GM21786 (cell line): ENCODE data around the gene FLNB.

Source experiments
- ATAC-seq: cut with Tn5 transposase; IDR thresholded peaks from one replicate; pipeline ENCODE4 v1.9.1; 2021; ENCODE audit not compliant: unreplicated experiment

The FLNB gene

GRCh38 chr3:58009026-58009748 lies 965 bp downstream of the FLNB start:
- ATAC-seq: no peak

- ATAC-seq: no peak
Observed at GRCh38 chr3:58009749-58010535, 1.7 kb downstream of the FLNB start.

- ATAC-seq: no peak
Observed at GRCh38 chr3:58010562-58010961, 2.3 kb downstream of the FLNB start.

- ATAC-seq: no peak
Observed at GRCh38 chr3:58011580-58011979, 3.4 kb downstream of the FLNB start.

- no peak for ATAC-seq
Observed at GRCh38 chr3:58012302-58012701, 4.1 kb downstream of the FLNB start.

GRCh38 chr3:58013099-58013498 lies 4.9 kb downstream of the FLNB start:
- no peak for ATAC-seq

- no peak for ATAC-seq
Observed at GRCh38 chr3:58013973-58014649, 5.9 kb downstream of the FLNB start.

DNA sequence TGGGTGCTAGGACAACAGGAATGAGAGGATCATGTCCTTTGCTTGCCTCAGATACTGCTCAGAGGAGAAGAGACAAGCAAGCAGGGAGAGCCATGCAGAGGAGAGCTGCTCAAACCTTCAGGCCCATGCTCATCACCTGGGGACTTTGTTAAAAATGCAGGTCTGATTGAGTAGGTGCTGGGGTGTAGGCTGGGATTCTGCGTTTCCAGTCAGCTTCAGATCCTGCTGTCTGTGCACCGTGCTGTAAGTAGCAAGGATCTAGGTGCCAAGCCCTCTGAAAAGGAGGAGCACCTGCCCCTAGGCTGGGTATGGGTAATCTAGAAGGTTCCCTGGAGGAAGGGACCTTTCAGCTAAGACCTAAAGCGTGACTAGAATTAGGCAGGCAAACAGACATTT lies 7.3 kb downstream of the FLNB start:
- ATAC-seq: no peak

DNA sequence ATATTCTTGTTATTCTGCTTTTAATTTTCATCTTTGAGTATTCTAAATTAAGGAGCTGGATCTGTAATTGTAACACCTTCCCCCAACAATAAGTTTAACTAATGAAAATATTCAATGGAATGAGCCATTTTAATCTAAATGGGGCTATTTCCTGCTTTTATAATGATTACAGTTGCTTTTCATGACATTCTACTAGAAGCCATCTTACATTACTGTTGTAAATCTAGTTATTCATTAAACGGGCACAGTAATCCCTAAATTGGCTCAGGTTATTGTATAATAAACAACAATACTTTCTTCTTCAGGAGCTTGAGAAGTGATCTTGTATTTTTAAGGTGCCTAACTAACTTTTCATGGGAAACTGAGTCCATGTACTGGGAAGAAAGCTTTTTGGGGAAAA lies 8.5 kb downstream of the FLNB start:
- ATAC-seq: no peak

DNA sequence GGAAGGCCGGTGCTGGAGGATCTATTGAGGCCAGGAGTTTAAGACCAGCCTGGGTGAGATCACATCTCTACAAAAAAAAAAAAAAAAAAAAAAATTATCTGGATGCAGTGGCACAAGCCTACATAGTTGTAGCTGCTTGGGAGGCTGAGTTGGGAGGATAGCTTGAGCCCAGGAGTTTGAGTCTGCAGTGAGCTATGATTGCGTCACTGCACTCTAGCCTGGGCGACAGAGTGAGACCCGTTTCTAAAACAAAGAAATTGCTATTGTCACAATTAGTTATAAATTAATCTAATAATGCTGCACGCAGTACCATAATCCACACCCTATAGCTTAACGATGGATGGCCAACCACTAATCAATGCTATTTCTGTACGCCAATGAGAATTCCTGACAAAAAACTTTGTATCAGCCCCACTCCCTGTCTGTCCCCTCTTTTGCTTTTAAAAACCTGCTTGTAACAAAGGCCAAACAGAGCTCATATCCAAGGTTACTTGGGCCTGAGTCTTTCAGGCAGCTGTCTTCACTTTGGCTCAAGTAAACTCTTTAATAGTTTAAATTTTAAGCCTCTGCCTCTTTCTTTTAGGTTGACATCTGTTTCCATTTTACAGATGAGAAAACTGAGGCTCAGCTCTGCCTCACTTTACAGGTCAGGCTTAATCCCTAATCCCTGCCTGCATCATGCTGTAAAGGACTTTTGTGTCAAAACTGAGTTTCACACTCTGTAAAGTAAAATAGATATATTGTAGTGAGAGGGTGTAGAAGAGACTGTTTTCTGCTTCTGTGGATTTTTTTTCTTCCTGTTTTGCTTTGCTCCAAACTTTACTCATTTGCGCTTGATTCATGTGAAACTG lies 10.9 kb downstream of the FLNB start:
- ATAC-seq: no peak

- no peak for ATAC-seq
Observed at GRCh38 chr3:58020783-58021071, 12.5 kb downstream of the FLNB start.

GRCh38 chr3:58021072-58021959 lies 13.1 kb downstream of the FLNB start:
- no peak for ATAC-seq

DNA sequence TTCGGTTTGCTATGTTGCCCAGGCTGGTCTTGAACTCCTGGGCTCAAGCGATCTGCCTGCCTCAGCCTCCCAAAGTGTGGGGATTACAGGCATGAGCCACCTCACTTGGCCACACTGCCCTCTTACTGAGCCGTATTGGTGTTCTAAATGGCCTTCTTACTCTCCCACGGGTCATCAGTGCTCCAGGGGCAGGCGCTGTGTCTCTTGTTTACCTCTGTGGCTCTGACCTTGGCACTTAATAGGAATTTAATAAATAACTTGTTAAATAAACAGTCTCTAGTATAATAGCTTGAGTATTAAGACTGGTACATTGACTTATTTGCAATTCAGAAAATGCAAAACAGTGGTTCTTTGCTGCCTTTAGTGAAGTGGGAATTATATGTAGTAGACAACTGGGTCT lies 13.7 kb downstream of the FLNB start:
- no peak for ATAC-seq

GRCh38 chr3:58022490-58022889 lies 14.3 kb downstream of the FLNB start:
- ATAC-seq: no peak

DNA sequence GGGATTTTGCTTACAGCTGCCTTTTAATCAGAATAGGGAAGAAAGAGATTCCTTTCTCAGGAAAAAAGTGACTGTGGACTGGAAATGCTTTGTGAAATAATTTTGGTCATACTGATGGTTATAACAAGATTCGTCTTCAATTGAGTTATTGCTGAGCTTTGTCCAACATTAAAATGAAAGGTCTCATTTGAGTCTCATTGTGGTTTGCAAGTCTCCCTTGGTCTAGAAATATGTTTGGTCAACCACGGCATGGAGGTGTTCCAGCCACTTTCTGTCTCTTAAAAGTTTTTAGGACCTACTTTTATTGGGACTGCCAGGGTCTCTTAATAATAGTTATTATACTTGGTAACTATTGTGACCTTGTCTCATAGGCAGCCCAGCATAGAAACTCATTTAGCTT lies 15.3 kb downstream of the FLNB start:
- ATAC-seq: no peak

DNA sequence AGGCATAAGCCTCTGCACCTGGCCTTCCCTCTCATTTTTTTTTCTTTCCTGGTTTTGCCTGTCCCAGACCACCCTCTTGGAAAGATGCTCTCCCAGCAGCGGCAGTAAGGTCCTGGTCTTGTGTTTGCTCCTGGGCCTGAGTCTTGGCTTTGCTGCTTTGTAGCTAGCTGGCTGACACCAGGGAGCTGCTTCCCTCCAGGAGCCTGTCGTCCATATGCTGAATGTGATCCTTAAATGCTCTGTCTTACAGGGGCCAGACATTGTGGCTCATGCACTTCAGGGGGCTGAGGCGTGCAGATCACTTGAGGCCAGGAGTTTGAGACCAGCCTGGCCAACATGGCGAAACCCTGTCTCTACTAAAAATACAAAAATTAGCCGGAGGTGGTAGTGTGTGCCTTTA lies 17.2 kb downstream of the FLNB start:
- no peak for ATAC-seq

DNA sequence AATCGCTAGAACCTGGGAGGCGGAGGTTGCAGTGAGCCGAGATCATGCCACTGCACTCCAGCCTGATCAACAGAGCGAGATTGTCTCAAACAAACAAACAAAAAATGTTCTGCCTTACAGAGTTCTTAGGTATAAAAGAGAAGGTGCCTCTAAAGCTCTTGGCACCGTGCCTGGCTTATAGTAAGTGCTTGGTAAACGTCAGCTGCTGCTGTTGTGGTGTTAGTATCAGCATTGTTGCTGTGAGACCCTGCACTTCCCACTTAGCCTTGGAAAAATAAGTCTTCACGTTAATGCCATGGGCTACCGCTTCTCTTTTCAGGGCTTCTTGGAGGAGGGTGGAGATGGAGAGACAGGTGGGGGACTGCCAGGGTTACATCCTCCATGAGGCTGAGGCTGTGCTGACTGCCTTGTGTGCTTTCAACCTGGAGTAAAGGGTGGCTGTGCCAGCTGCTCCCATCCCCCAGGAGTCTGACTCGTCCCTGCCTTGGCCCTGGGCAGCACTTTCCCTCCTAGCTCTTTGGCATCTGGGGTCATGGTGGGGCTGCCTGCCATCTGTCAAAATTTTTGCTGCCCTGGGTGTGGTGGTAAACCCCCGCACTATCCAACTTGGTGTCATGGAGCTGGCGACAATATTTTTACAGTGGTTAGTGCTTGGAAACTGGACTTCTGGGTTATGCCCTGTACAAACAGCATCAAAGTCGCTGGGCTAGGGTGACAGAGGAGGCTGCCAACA lies 17.8 kb downstream of the FLNB start:
- no peak for ATAC-seq

DNA sequence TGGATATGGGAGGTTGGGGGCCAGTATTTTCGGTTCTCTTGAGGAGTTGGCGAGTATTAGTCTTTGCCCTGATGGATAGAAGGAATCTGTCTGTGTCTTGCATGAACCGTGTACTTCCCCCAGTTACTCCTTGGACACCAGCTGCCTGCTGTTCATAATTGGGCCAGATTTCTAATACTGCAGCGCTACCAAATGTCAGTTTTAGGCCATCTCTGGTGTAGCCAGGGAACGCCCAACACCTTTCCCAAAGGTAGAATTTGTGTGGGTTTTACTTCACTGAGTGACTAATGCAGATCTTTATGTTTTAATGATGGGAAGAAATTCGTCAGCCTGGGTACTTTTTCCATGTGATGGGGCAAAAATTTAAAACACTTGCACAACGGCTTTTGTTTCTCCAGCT lies 18.4 kb downstream of the FLNB start:
- ATAC-seq: no peak

GRCh38 chr3:58027704-58028317 lies 19.6 kb downstream of the FLNB start:
- no peak for ATAC-seq
